ENCODE measurements around the gene SLC26A3.
"Not testable (repeated sequence)": the region's sequence is repeated elsewhere in the genome, so short reads cannot be mapped to it uniquely, and the experiment has no call there.

SLC26A3 gene

GRCh38 chr7:107803009-107803610 lies at the start of gene SLC26A3:
TSS of gene SLC26A3 (minus strand) at chr7:107803223. CDS start at chr7:107794509, 8,714 bp downstream.
- no peak for DNase-seq

GRCh38 chr7:107850643-107851042 lies 47.6 kb upstream of the SLC26A3 start:
- DNase-seq: no peak

GRCh38 chr7:107850216-107850615 lies 47.2 kb upstream of the SLC26A3 start:
- no peak for DNase-seq

- DNase-seq: not testable (repeated sequence)
These were observed 45.2 kb upstream of the SLC26A3 start for GRCh38 chr7:107848211-107848610.

GRCh38 chr7:107847836-107848175 lies 44.8 kb upstream of the SLC26A3 start:
- DNase-seq: not testable (repeated sequence)

GRCh38 chr7:107847168-107847835 lies 44.3 kb upstream of the SLC26A3 start:
- no peak for DNase-seq

- DNase-seq: no peak
These were observed 43.3 kb upstream of the SLC26A3 start for GRCh38 chr7:107846324-107846723.

GRCh38 chr7:107843184-107843583 lies 40.2 kb upstream of the SLC26A3 start:
- no peak for DNase-seq

- DNase-seq: no peak
These were observed 39.2 kb upstream of the SLC26A3 start for GRCh38 chr7:107842213-107842612.

GRCh38 chr7:107838816-107839565 lies 36.0 kb upstream of the SLC26A3 start:
- no peak for DNase-seq

GRCh38 chr7:107838024-107838601 lies 35.1 kb upstream of the SLC26A3 start:
- DNase-seq: no peak

- no peak for DNase-seq
These were observed 34.1 kb upstream of the SLC26A3 start for GRCh38 chr7:107837145-107837512.

- no peak for DNase-seq
These were observed 33.5 kb upstream of the SLC26A3 start for GRCh38 chr7:107836237-107837144.

GRCh38 chr7:107834401-107834800 lies 31.4 kb upstream of the SLC26A3 start:
- DNase-seq: no peak

- DNase-seq: no peak
These were observed 30.7 kb upstream of the SLC26A3 start for GRCh38 chr7:107833684-107834106.

- DNase-seq: no peak
These were observed 27.4 kb upstream of the SLC26A3 start for GRCh38 chr7:107830420-107830819.

GRCh38 chr7:107828540-107828939 lies 25.5 kb upstream of the SLC26A3 start:
- DNase-seq: no peak

GRCh38 chr7:107827501-107827900 lies 24.5 kb upstream of the SLC26A3 start:
- no peak for DNase-seq

GRCh38 chr7:107826451-107826850 lies 23.4 kb upstream of the SLC26A3 start:
- no peak for DNase-seq

GRCh38 chr7:107824858-107825257 lies 21.8 kb upstream of the SLC26A3 start:
- DNase-seq: no peak

GRCh38 chr7:107818622-107819021 lies 15.6 kb upstream of the SLC26A3 start:
- no peak for DNase-seq

GRCh38 chr7:107816011-107816566 lies 13.1 kb upstream of the SLC26A3 start:
- no peak for DNase-seq

Data from activated CD4-positive, alpha-beta T cell treated with anti-CD3 and anti-CD28 coated beads, Interleukin-2, amount 50 U/mL, for 1 hour (primary cell).